ENCODE data around the gene SLC2A1.

DNA sequence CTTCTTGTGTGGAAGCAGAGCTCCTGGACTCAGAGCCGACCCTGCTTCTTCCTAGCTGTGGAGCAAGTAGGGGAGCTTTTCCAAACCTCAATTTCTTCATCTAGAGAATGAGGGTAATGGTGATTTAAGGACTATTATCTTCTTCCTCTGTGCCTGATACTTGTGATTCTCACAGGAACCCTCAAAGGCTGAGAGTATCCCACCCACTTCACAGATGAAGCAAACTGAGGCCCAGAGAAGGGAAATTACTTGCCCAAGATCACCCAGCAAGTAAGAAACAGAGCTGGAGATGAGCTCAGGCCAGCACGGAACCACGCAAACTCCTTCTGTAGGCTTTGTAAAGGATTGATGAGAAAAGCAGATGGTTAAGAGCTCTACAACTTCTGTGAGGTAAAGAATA lies 15.1 kb upstream of the SLC2A1 start:
- TF ChIP-seq, protein P1, sequence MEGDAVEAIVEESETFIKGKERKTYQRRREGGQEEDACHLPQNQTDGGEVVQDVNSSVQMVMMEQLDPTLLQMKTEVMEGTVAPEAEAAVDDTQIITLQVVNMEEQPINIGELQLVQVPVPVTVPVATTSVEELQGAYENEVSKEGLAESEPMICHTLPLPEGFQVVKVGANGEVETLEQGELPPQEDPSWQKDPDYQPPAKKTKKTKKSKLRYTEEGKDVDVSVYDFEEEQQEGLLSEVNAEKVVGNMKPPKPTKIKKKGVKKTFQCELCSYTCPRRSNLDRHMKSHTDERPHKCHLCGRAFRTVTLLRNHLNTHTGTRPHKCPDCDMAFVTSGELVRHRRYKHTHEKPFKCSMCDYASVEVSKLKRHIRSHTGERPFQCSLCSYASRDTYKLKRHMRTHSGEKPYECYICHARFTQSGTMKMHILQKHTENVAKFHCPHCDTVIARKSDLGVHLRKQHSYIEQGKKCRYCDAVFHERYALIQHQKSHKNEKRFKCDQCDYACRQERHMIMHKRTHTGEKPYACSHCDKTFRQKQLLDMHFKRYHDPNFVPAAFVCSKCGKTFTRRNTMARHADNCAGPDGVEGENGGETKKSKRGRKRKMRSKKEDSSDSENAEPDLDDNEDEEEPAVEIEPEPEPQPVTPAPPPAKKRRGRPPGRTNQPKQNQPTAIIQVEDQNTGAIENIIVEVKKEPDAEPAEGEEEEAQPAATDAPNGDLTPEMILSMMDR (IDR thresholded peaks at IDR 0.05; ENCODE audit: low read depth, low read length, poor library complexity, severe bottlenecking), result no peak
- no peak for TF ChIP-seq EZH2phosphoT487 (IDR thresholded peaks at IDR 0.05; ENCODE audit: borderline replicate concordance, low read length)

Data from DOHH2 (cell line).